ENCODE data around the gene WWC2. TPM values are rescaled to one million over a fixed set of nuclear protein-coding genes. Genes with fewer than 3 reads are reported as not detected.
A peak's percentile ranks its signal among the peaks of the same experiment; 100 is the strongest.

Gene WWC2
- total and polyA plus RNA-seq, 11 donors, result 5.4 to 43.0 (median 33.8) TPM

- TF ChIP-seq POLR2A (IDR thresholded peaks at IDR 0.05) (no peak), CTCF (IDR thresholded peaks at IDR 0.05) (no peak)
- DNase-seq, result no peak
- WGBS, 4 donors, result 62 to 83% (median 67%) methylated on average over 10 of the region's 10 CpGs
Measured at GRCh38 chr4:183329954-183330742, 231.1 kb downstream of the WWC2 start.

GRCh38 chr4:183330841-183331240 lies 231.8 kb downstream of the WWC2 start:
- DNase-seq, result no peak
- Histone ChIP-seq H3K36me3 (peaks cover 0 to 4% (median 0%) of the 10 kb centered on the region in 9 donors), H3K27ac (peak overlapping the region in 2 of 12 donors; percentile 22 to 34), H3K27me3 (peaks cover 0 to 4% (median 0%) of the 10 kb centered on the region in 9 donors), H3K9me3 (peaks cover 0 to 7% (median 0%) of the 10 kb centered on the region in 12 donors), H3K4me3 (no peak overlapping the region), H3K4me1 (peaks cover 0 to 8% (median 0%) of the 10 kb centered on the region in 12 donors)
- 89 to 100% (median 93%) methylated on average over 2 of the region's 2 CpGs for WGBS, 4 donors
- TF ChIP-seq CTCF (IDR thresholded peaks at IDR 0.05) (no peak), POLR2A (IDR thresholded peaks at IDR 0.05) (no peak)
- no peak for ATAC-seq
- intact Hi-C loops (cut with DNase I), result no loop called here

More at GRCh38 chr4:183329954-183330742, 231.1 kb downstream of the WWC2 start:
- peak overlapping the region in 2 of 12 donors; percentile 34 to 41 for H3K27ac ChIP-seq
- H3K4me1 ChIP-seq, result peaks cover 0 to 1% (median 0%) of the 10 kb centered on the region in 12 donors
- peaks cover 0 to 4% (median 0%) of the 10 kb centered on the region in 9 donors for H3K27me3 ChIP-seq
- intact Hi-C loops (cut with DNase I), result no loop called here
- no peak for ATAC-seq
- no peak overlapping the region for H3K4me3 ChIP-seq
- H3K36me3 ChIP-seq, result peaks cover 0 to 4% (median 0%) of the 10 kb centered on the region in 9 donors
- peaks cover 0 to 7% (median 0%) of the 10 kb centered on the region in 12 donors for H3K9me3 ChIP-seq

- Histone ChIP-seq H3K27me3 (peaks cover 0 to 4% (median 0%) of the 10 kb centered on the region in 9 donors), H3K36me3 (no peaks in the 10 kb centered on the region), H3K4me1 (peaks cover 0 to 14% (median 2%) of the 10 kb centered on the region in 12 donors), H3K4me3 (no peak overlapping the region), H3K27ac (no peak overlapping the region), H3K9me3 (peaks cover 0 to 7% (median 0%) of the 10 kb centered on the region in 12 donors)
- TF ChIP-seq CTCF (IDR thresholded peaks at IDR 0.05) (no peak), POLR2A (IDR thresholded peaks at IDR 0.05) (no peak)
- WGBS, 4 donors, result 81 to 87% (median 85%) methylated on average over 11 of the region's 11 CpGs
- intact Hi-C loops (cut with DNase I), result no loop called here
- ATAC-seq, result no peak
- no peak for DNase-seq
Measured at GRCh38 chr4:183332447-183332846, 233.4 kb downstream of the WWC2 start.

GRCh38 chr4:183333202-183333601 lies 234.1 kb downstream of the WWC2 start:
- DNase-seq, result no peak
- intact Hi-C loops (cut with DNase I), result no loop called here
- no peak for ATAC-seq
- 92 to 96% (median 94%) methylated on average over 9 of the region's 9 CpGs for WGBS, 4 donors
- Histone ChIP-seq H3K27ac (no peak overlapping the region), H3K9me3 (peaks cover 0 to 7% (median 0%) of the 10 kb centered on the region in 12 donors), H3K4me1 (peaks cover 0 to 14% (median 2%) of the 10 kb centered on the region in 12 donors), H3K27me3 (peaks cover 0 to 4% (median 0%) of the 10 kb centered on the region in 9 donors), H3K4me3 (no peak overlapping the region), H3K36me3 (no peaks in the 10 kb centered on the region)
- TF ChIP-seq CTCF (IDR thresholded peaks at IDR 0.05), result no peak
- TF ChIP-seq POLR2A (IDR thresholded peaks at IDR 0.05), result no peak
